ENCODE results near the gene LONP2.

DNA sequence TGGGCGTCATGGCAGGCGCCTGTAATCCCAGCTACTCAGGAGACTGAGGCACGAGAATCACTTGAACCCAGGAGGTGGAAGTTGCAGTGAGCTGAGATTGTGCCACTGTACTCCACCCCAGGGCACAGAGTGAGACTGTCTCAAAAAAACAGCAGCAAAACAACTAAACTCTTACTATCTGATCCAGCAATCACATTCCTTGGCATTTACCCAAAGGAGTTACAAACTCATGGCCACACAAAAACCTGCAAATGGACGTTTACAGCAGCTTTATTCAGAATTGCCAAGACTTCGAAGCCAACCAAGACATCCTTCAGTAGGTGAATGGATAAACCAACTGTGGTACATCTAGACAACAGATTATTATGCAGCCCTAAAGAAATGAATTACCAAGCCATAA lies 137.1 kb downstream of the LONP2 start:
- TF ChIP-seq CTCF (IDR thresholded peaks at IDR 0.05; ENCODE audit: low read length) (no peak), EZH2 (optimal IDR thresholded peaks at IDR 0.05; ENCODE audit: low read depth, low read length) (no peak), EZH2phosphoT487 (IDR thresholded peaks at IDR 0.05; ENCODE audit: low read length) (no peak)
